ENCODE results near the gene AUTS2.

Gene AUTS2

GRCh38 chr7:70696201-70696754 lies 1098.0 kb downstream of the AUTS2 start:
- no peak for DNase-seq

- DNase-seq: no peak
These were observed 1100.1 kb downstream of the AUTS2 start for GRCh38 chr7:70698219-70698832.

GRCh38 chr7:70699271-70699670 lies 1101.0 kb downstream of the AUTS2 start:
- no peak for DNase-seq

GRCh38 chr7:70700055-70700940 lies 1102.0 kb downstream of the AUTS2 start:
- DNase-seq: no peak

- DNase-seq: no peak
These were observed 1102.7 kb downstream of the AUTS2 start for GRCh38 chr7:70700941-70701425.

GRCh38 chr7:70701477-70701876 lies 1103.2 kb downstream of the AUTS2 start:
- DNase-seq: no peak

GRCh38 chr7:70701991-70702390 lies 1103.7 kb downstream of the AUTS2 start:
- DNase-seq: no peak

GRCh38 chr7:70703785-70704184 lies 1105.5 kb downstream of the AUTS2 start:
- no peak for DNase-seq

GRCh38 chr7:70704831-70705346 lies 1106.6 kb downstream of the AUTS2 start:
- DNase-seq: no peak

GRCh38 chr7:70706204-70706603 lies 1107.9 kb downstream of the AUTS2 start:
- DNase-seq: no peak

- no peak for DNase-seq
These were observed 1108.4 kb downstream of the AUTS2 start for GRCh38 chr7:70706698-70707097.

GRCh38 chr7:70707823-70708243 lies 1109.6 kb downstream of the AUTS2 start:
- DNase-seq: no peak

GRCh38 chr7:70710011-70710480 lies 1111.8 kb downstream of the AUTS2 start:
- no peak for DNase-seq

- no peak for DNase-seq
These were observed 1112.4 kb downstream of the AUTS2 start for GRCh38 chr7:70710651-70711050.

- DNase-seq: no peak
These were observed 1113.2 kb downstream of the AUTS2 start for GRCh38 chr7:70711452-70711851.

GRCh38 chr7:70712942-70713341 lies 1114.7 kb downstream of the AUTS2 start:
- DNase-seq: no peak

GRCh38 chr7:70714506-70715038 lies 1116.3 kb downstream of the AUTS2 start:
- no peak for DNase-seq

- no peak for DNase-seq
These were observed 1119.5 kb downstream of the AUTS2 start for GRCh38 chr7:70717553-70718329.

GRCh38 chr7:70719125-70719524 lies 1120.8 kb downstream of the AUTS2 start:
- no peak for DNase-seq

GRCh38 chr7:70720191-70720873 lies 1122.1 kb downstream of the AUTS2 start:
- DNase-seq: no peak

GRCh38 chr7:70721500-70721899 lies 1123.2 kb downstream of the AUTS2 start:
- no peak for DNase-seq

GRCh38 chr7:70723339-70723738 lies 1125.1 kb downstream of the AUTS2 start:
- DNase-seq: no peak

All from CD4-positive, alpha-beta T cell treated with Interleukin-15 for 1 hour (primary cell).